Measurements from ENCODE around the gene SDHD. TPM values are rescaled to one million over a fixed set of nuclear protein-coding genes. Genes with fewer than 3 reads are reported as not detected.

Gene SDHD
- total and polyA plus RNA-seq, 2 donors (not counting 3 experiments of a cell fraction or from before 2014, with no cell fraction given): 72.3 to 169 TPM

- ChIA-PET CTCF (interaction anchor here (0.7 to 1.7 kb wide), 2 partner anchors 15 to 125 kb away, joined by 3 to 4 read pairs; no protein-coding TSS in a partner anchor), POLR2A (no interaction called here)
- dilution Hi-C loops (cut with MboI; ENCODE audit: extremely low pct_ligation_motif_present, low sequenced_read_pairs) (no loop called here), intact Hi-C loops (cut with micrococcal nuclease) (no loop called here)
- BruUV-seq (replicated peaks): no TSS peak
- Histone ChIP-seq H3K27me3 (ENCODE audit: control insufficient read depth in 2 of 2, insufficient read depth in 2 of 2, low read length in 2 of 2) (no peaks in the 10 kb centered on the region), H3K79me2 (ENCODE audit: control insufficient read depth, insufficient read depth, low read length) (no peaks in the 10 kb centered on the region), H3K4me1 (ENCODE audit: control insufficient read depth, extremely low read depth, insufficient read depth, low read length) (peaks cover 9% of the 10 kb centered on the region), H4K20me1 (replicated peaks; ENCODE audit: control insufficient read depth, extremely low read depth, insufficient read depth, low read length) (no peaks in the 10 kb centered on the region), H3K36me3 (ENCODE audit: control insufficient read depth in 2 of 2, extremely low read depth in 1 of 2, insufficient read depth in 2 of 2, low read length in 2 of 2) (peaks cover 5% of the 10 kb centered on the region in 2 experiments), H3K9ac (replicated peaks; ENCODE audit: extremely low read depth, insufficient read depth, low read length) (no peak overlapping the region), H3K9me3 (replicated peaks; ENCODE audit: control insufficient read depth, insufficient read depth, low read length) (no peaks in the 10 kb centered on the region), H3K4me3 (replicated peaks in 1 of 3; ENCODE audit: insufficient read depth in 1 of 3, low read depth in 1 of 3, low read length in 3 of 3) (no peak overlapping the region), H2AFZ (ENCODE audit: low read depth, low read length) (no peak overlapping the region), H3K27ac (ENCODE audit: insufficient read depth, low read depth, low read length) (no peak overlapping the region), H3K9me1 (replicated peaks; ENCODE audit: control insufficient read depth, extremely low read depth, insufficient read depth, low read length) (no peaks in the 10 kb centered on the region), H3K4me2 (ENCODE audit: insufficient read depth, low read length) (no peak overlapping the region)
- no peak for TF ChIP-seq MAX (IDR thresholded peaks at IDR 0.05; ENCODE audit: insufficient read depth, insufficient read length)
- no peak for TF ChIP-seq GATA2 (IDR thresholded peaks at IDR 0.05; ENCODE audit: insufficient read depth, insufficient read length, low read depth, low read length)
- no peak for TF ChIP-seq EZH2 (IDR thresholded peaks at IDR 0.05; ENCODE audit: borderline replicate concordance, low read depth, low read length, severe bottlenecking)
- no peak for TF ChIP-seq FOS (IDR thresholded peaks at IDR 0.05; ENCODE audit: borderline replicate concordance, insufficient read depth, low read length)
- no peak for TF ChIP-seq MYC (IDR thresholded peaks at IDR 0.05; ENCODE audit: low read depth, low read length)
- no peak for TF ChIP-seq JUN (IDR thresholded peaks at IDR 0.05; ENCODE audit: borderline replicate concordance, insufficient read depth, insufficient read length, low read depth)
- no peak for TF ChIP-seq POLR2AphosphoS5 (IDR thresholded peaks at IDR 0.05; ENCODE audit: insufficient read depth, low read depth, low read length)
- TF ChIP-seq POLR2A (IDR thresholded peaks at IDR 0.05; ENCODE audit: low read depth, low read length): no peak
- TF ChIP-seq, protein P1, sequence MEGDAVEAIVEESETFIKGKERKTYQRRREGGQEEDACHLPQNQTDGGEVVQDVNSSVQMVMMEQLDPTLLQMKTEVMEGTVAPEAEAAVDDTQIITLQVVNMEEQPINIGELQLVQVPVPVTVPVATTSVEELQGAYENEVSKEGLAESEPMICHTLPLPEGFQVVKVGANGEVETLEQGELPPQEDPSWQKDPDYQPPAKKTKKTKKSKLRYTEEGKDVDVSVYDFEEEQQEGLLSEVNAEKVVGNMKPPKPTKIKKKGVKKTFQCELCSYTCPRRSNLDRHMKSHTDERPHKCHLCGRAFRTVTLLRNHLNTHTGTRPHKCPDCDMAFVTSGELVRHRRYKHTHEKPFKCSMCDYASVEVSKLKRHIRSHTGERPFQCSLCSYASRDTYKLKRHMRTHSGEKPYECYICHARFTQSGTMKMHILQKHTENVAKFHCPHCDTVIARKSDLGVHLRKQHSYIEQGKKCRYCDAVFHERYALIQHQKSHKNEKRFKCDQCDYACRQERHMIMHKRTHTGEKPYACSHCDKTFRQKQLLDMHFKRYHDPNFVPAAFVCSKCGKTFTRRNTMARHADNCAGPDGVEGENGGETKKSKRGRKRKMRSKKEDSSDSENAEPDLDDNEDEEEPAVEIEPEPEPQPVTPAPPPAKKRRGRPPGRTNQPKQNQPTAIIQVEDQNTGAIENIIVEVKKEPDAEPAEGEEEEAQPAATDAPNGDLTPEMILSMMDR (IDR thresholded peaks at IDR 0.05; ENCODE audit: extremely low read depth in 1 of 2, insufficient read depth in 1 of 2, low read depth in 1 of 2, low read length in 2 of 2): no peak
- no peak for DNase-seq (ENCODE audit: low read depth, low spot score)
- no peak for FAIRE-seq
Measured at GRCh38 chr11:112057170-112057569, 29.5 kb upstream of the SDHD start.
